SK-N-MC (cell line): ENCODE measurements around the gene MTERF1.

Experiments used
- EZH2 ChIP-seq: fragments of 200-600 bp; sonication (generic); IDR thresholded peaks from one replicate; pipeline ENCODE4 v1.6.1; 2017; ENCODE audit warnings: antibody characterized with exemption
- POLR2AphosphoS5 ChIP-seq: IDR thresholded peaks from 2 replicates; pipeline ENCODE4 v1.6.1; 2012; ENCODE audit warnings: mild to moderate bottlenecking, low read depth, low read length, borderline replicate concordance

- TF ChIP-seq EZH2, result no peak
- TF ChIP-seq POLR2AphosphoS5, result no peak
Measured at GRCh38 chr7:91872928-91873327, 7.6 kb downstream of the MTERF1 start.
